Upper lobe of left lung (tissue), 4 donors: ENCODE results near the gene TBC1D32.

Source experiments
- POLR2A ChIP-seq, 4 donors: fragments of 450-650 bp; IDR thresholded peaks; one replicate each; pipeline ENCODE4 v1.5.1; 2016 to 2017; ENCODE audit warnings: antibody characterized with exemption in 4 of 4, mild to moderate bottlenecking in 2 of 4
- TF ChIP-seq, protein P1 (sequence below), 6 experiments: fragments of 450-650 bp in 4 of 6; fragments of 200-600 bp in 2 of 6; sonication (generic) in 2 of 6; IDR thresholded peaks; one replicate each; pipeline ENCODE4 v1.5.1; 2016 to 2019; ENCODE audit warnings: antibody characterized with exemption in 6 of 6

DNA sequence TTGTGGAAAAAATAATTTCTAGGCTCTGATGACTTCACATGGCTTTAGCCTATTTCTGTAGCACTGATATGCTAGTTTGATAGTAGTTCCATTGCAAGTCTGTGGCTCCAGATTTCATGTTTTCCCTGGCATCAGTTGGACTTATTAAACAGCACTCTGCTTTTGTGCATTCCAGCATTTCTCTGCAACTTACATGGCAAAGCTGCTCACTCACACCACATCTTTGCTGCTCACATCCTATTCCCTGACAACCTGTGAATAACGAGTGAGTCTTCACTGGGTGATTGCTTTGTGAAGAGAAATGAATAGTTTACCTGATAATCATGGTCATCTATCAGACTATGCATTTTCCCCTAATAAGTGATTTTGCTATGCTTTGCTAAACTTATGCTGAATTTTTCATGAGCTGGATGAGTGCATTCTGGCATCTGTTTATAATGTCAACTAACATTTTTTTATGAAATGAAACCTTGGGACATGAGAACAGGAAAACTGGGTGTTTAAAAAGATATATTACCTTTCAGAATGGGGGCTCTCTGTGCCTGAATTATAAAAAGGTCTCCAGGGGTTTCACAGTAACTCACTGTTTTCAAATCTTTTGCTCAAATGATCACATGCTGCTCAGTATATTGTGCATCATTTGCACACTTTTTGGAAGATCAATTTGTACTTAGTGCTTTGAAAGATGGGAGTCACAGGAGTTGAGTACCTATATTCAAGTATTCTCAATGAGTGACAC is 301.8 kb downstream of the TBC1D32 start:
- TF ChIP-seq, protein P1, sequence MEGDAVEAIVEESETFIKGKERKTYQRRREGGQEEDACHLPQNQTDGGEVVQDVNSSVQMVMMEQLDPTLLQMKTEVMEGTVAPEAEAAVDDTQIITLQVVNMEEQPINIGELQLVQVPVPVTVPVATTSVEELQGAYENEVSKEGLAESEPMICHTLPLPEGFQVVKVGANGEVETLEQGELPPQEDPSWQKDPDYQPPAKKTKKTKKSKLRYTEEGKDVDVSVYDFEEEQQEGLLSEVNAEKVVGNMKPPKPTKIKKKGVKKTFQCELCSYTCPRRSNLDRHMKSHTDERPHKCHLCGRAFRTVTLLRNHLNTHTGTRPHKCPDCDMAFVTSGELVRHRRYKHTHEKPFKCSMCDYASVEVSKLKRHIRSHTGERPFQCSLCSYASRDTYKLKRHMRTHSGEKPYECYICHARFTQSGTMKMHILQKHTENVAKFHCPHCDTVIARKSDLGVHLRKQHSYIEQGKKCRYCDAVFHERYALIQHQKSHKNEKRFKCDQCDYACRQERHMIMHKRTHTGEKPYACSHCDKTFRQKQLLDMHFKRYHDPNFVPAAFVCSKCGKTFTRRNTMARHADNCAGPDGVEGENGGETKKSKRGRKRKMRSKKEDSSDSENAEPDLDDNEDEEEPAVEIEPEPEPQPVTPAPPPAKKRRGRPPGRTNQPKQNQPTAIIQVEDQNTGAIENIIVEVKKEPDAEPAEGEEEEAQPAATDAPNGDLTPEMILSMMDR (IDR thresholded peaks at IDR 0.05), result no peak
- no peak for TF ChIP-seq POLR2A (IDR thresholded peaks at IDR 0.05)
